ENCODE measurements around the gene SLC13A2.
A peak's percentile ranks its signal among the peaks of the same experiment; 100 is the strongest.

Gene SLC13A2

GRCh38 chr17:28470914-28471366 lies 2.5 kb upstream of the SLC13A2 start:
- no peak for DNase-seq

GRCh38 chr17:28471531-28472342 lies 1.7 kb upstream of the SLC13A2 start:
- no peak for DNase-seq

- no peak for DNase-seq
These were observed 460 bp upstream of the SLC13A2 start for GRCh38 chr17:28472871-28473497.

- DNase-seq, result no peak
These were observed 677 bp downstream of the SLC13A2 start for GRCh38 chr17:28474111-28474531.

GRCh38 chr17:28475151-28475900 lies 1.9 kb downstream of the SLC13A2 start:
- peak; percentile 42 for DNase-seq

- DNase-seq, result peak; percentile 49
These were observed 2.8 kb downstream of the SLC13A2 start for GRCh38 chr17:28476076-28476865.

- DNase-seq, result no peak
These were observed 4.5 kb downstream of the SLC13A2 start for GRCh38 chr17:28477928-28478327.

GRCh38 chr17:28478712-28479615 lies 5.5 kb downstream of the SLC13A2 start:
- DNase-seq, result no peak

- no peak for DNase-seq
These were observed 6.8 kb downstream of the SLC13A2 start for GRCh38 chr17:28480278-28480677.

- DNase-seq, result peak; percentile 57
These were observed 7.5 kb downstream of the SLC13A2 start for GRCh38 chr17:28480799-28481571.

- DNase-seq, result no peak
These were observed 9.2 kb downstream of the SLC13A2 start for GRCh38 chr17:28482551-28483199.

GRCh38 chr17:28484296-28484695 lies 10.9 kb downstream of the SLC13A2 start:
- DNase-seq, result no peak

- DNase-seq, result no peak
These were observed 11.6 kb downstream of the SLC13A2 start for GRCh38 chr17:28485049-28485448.

- peak; percentile 23 for DNase-seq
These were observed 14.6 kb downstream of the SLC13A2 start for GRCh38 chr17:28487881-28488532.

GRCh38 chr17:28488533-28489276 lies 15.3 kb downstream of the SLC13A2 start:
- DNase-seq, result no peak

GRCh38 chr17:28491286-28491685 lies 17.8 kb downstream of the SLC13A2 start:
- no peak for DNase-seq

GRCh38 chr17:28491860-28492259 lies 18.4 kb downstream of the SLC13A2 start:
- DNase-seq, result no peak

- DNase-seq, result no peak
These were observed 19.2 kb downstream of the SLC13A2 start for GRCh38 chr17:28492352-28493310.

Data from DMS53 (cell line).